ENCODE data around the gene ELAC2. TPM values are rescaled to one million over a fixed set of nuclear protein-coding genes. Genes with fewer than 3 reads are reported as not detected.

Gene ELAC2
- total RNA-seq, 1 donor from 2014 or later, result 37.1 TPM

DNA sequence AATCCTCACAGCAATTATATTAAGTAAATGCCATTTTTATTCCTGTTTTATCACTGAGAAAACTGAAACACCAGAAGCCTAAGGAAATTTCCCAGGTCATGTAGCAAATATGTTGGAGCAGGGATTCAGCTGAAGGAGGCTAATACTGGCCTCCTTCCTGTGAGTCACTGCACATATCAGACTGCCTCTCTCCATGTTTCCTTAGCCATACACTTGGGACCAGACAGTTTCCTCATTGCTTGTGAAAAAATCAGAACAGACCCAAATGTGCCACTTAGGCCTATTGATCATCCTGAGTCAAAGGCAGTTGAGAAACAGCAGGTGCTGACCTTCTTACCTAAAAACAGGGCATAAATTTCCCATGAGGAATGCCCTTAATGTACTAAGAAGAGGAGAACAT, 18.9 kb upstream of the ELAC2 start:
- Histone ChIP-seq H3K4me3 (ENCODE audit: low read length in 3 of 3) (no peak overlapping the region), H3K27me3 (ENCODE audit: control insufficient read depth in 3 of 3, insufficient read depth in 3 of 3, low read length in 3 of 3) (peaks cover 0 to 1% (median 0%) of the 10 kb centered on the region in 3 donors), H3K9me3 (ENCODE audit: control insufficient read depth in 3 of 3, low read length in 3 of 3) (peaks cover 0 to 3% (median 3%) of the 10 kb centered on the region in 3 donors), H3K27ac (ENCODE audit: low read depth, low read length) (no peak overlapping the region), H3K9ac (ENCODE audit: low read depth in 1 of 3, low read length in 3 of 3) (no peak overlapping the region), H3K4me1 (ENCODE audit: control insufficient read depth in 3 of 3, insufficient read depth in 3 of 3, low read length in 3 of 3) (no peaks in the 10 kb centered on the region), H3K36me3 (ENCODE audit: control insufficient read depth in 3 of 3, insufficient read depth in 3 of 3, low read length in 3 of 3) (no peaks in the 10 kb centered on the region)

DNA sequence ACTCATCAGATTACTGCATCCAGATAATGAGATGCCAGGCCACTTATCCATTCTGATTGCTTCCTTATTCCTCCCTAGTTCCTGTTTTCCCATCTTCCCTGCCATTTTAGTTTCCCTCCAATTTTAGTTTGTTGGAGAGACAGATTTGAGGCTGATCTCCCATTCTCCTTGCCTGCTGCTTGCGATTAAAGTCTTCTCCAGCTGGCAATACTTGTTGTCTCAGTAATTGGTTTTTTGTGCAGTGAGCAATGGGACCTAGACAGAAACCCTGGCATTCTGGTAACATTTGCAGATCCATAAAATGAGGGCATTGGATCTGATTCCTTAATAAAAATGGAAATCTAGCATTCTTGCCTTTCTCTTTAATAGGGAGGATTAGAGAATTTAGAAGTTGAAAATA, 17.6 kb upstream of the ELAC2 start:
- Histone ChIP-seq H3K27ac (ENCODE audit: low read depth, low read length) (no peak overlapping the region), H3K27me3 (ENCODE audit: control insufficient read depth in 3 of 3, insufficient read depth in 3 of 3, low read length in 3 of 3) (no peaks in the 10 kb centered on the region), H3K4me3 (ENCODE audit: low read length in 3 of 3) (no peak overlapping the region), H3K4me1 (ENCODE audit: control insufficient read depth in 3 of 3, insufficient read depth in 3 of 3, low read length in 3 of 3) (peaks cover 0 to 2% (median 2%) of the 10 kb centered on the region in 3 donors), H3K9ac (ENCODE audit: low read depth in 1 of 3, low read length in 3 of 3) (no peak overlapping the region), H3K9me3 (ENCODE audit: control insufficient read depth in 3 of 3, low read length in 3 of 3) (peaks cover 0 to 3% (median 3%) of the 10 kb centered on the region in 3 donors), H3K36me3 (ENCODE audit: control insufficient read depth in 3 of 3, insufficient read depth in 3 of 3, low read length in 3 of 3) (no peaks in the 10 kb centered on the region)

DNA sequence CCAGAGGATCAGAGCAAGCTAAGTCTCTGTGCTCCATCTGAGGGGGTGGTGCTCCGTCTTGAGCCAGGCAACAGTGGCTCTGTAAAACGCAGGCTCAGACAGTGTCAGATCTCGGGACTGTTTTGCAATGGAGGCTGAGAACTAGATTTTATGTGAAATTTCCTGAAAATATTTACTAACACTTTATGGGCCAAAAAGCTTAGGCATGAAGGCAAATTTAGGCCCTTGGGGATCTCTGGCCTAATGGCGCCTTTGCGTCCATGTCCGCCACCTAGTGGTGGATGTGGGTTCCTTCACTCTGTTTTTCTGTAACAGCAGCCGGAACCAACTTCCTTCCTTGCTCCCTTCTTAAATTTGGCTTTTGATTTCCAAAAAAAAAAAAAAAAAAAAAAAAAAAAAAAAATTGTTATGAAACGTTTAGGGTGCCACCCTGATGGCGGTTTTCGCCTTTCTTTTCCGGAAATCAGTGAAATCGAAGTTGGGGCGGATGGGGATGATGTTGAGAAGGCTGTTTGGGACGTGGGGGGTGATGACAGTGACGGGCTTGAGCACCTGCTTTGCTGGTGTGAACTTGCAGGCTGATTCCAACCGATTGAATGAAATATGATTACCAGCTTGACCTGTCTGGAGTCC, 14.0 kb upstream of the ELAC2 start:
- peaks cover 0 to 2% (median 2%) of the 10 kb centered on the region in 3 donors for H3K4me1 ChIP-seq (ENCODE audit: control insufficient read depth in 3 of 3, insufficient read depth in 3 of 3, low read length in 3 of 3)
- peak overlapping the region in 1 of 3 donors; percentile 23 for H3K9ac ChIP-seq (ENCODE audit: low read depth in 1 of 3, low read length in 3 of 3)
- no peak overlapping the region for H3K4me3 ChIP-seq (ENCODE audit: low read length in 3 of 3)
- no peak overlapping the region for H3K27ac ChIP-seq (ENCODE audit: low read depth, low read length)
- peaks cover 0 to 3% (median 1%) of the 10 kb centered on the region in 3 donors for H3K9me3 ChIP-seq (ENCODE audit: control insufficient read depth in 3 of 3, low read length in 3 of 3)
- H3K36me3 ChIP-seq (ENCODE audit: control insufficient read depth in 3 of 3, insufficient read depth in 3 of 3, low read length in 3 of 3), result no peaks in the 10 kb centered on the region
- H3K27me3 ChIP-seq (ENCODE audit: control insufficient read depth in 3 of 3, insufficient read depth in 3 of 3, low read length in 3 of 3), result peaks cover 0 to 4% (median 0%) of the 10 kb centered on the region in 3 donors

DNA sequence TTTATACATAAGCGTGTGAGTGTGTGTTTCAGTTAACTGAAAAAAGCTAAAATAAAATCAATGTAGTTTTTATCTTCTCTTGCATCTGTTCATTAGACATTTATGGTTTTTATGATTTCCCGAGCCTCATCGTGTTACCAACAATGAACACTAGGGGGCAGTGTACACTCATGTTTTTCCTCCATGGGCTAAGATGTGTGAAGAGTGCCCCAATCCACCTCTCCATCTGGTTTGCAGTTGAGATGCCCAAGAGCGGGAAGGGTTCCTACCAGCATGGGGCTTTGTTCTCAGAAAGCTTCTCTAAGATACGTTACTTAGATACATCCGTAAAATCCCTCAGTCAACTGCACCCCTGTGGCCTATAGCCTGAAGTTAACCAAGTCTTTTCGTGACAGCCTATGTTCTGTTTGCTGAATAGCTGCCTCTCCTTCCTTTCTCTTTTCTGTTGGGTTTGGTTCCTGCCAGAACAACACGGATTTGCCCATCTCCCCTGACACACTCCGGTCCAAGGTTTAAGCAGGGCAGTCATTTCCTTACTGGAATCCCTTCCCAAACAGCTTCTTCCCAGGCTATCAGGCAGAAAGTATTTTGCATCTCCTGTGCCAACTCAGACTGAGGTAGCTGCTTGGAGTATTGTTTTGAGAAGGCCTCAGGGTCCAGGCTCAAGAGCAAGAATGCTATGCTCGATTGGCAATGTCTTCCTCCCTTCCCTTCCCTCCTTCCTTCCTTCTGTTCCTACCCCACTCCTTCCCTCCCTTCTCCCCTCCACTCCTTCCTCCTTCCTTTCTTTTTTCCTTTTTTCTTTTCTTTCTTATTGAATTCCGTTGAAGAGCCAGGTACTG, 12.9 kb upstream of the ELAC2 start:
- Histone ChIP-seq H3K36me3 (ENCODE audit: control insufficient read depth in 3 of 3, insufficient read depth in 3 of 3, low read length in 3 of 3) (no peaks in the 10 kb centered on the region), H3K27me3 (ENCODE audit: control insufficient read depth in 3 of 3, insufficient read depth in 3 of 3, low read length in 3 of 3) (peaks cover 0 to 4% (median 0%) of the 10 kb centered on the region in 3 donors), H3K4me1 (ENCODE audit: control insufficient read depth in 3 of 3, insufficient read depth in 3 of 3, low read length in 3 of 3) (peaks cover 0 to 2% (median 2%) of the 10 kb centered on the region in 3 donors)

DNA sequence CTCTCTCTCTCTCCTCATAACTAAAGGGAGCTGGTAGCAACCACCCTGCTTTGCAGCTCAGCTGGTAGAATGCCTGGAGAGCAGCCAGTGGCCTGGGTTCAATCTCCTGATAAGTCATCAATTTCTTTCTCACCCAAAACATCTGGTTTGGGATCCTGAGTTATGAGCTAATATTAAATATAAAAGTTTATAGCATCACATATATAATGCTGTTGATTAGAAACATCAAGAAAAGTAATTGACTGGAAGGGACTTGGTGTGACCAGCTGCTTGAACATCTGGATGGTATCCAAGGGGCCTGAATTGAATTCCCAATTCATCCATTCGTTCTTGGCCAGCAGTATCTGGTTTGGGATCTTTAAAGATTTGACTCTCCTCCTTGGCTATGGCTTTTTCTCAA, 12.2 kb upstream of the ELAC2 start:
- Histone ChIP-seq H3K4me1 (ENCODE audit: control insufficient read depth in 3 of 3, insufficient read depth in 3 of 3, low read length in 3 of 3) (peaks cover 0 to 2% (median 2%) of the 10 kb centered on the region in 3 donors), H3K4me3 (ENCODE audit: low read length in 3 of 3) (no peak overlapping the region), H3K36me3 (ENCODE audit: control insufficient read depth in 3 of 3, insufficient read depth in 3 of 3, low read length in 3 of 3) (no peaks in the 10 kb centered on the region), H3K27me3 (ENCODE audit: control insufficient read depth in 3 of 3, insufficient read depth in 3 of 3, low read length in 3 of 3) (peaks cover 2 to 7% (median 4%) of the 10 kb centered on the region in 3 donors), H3K9me3 (ENCODE audit: control insufficient read depth in 3 of 3, low read length in 3 of 3) (no peaks in the 10 kb centered on the region), H3K27ac (ENCODE audit: low read depth, low read length) (no peak overlapping the region), H3K9ac (ENCODE audit: low read depth in 1 of 3, low read length in 3 of 3) (no peak overlapping the region)

More for the DNA sequence above, 12.9 kb upstream of the ELAC2 start:
- Histone ChIP-seq H3K9me3 (ENCODE audit: control insufficient read depth in 3 of 3, low read length in 3 of 3) (peaks cover 0 to 3% (median 0%) of the 10 kb centered on the region in 3 donors), H3K9ac (ENCODE audit: low read depth in 1 of 3, low read length in 3 of 3) (no peak overlapping the region), H3K27ac (ENCODE audit: low read depth, low read length) (no peak overlapping the region), H3K4me3 (ENCODE audit: low read length in 3 of 3) (no peak overlapping the region)

DNA sequence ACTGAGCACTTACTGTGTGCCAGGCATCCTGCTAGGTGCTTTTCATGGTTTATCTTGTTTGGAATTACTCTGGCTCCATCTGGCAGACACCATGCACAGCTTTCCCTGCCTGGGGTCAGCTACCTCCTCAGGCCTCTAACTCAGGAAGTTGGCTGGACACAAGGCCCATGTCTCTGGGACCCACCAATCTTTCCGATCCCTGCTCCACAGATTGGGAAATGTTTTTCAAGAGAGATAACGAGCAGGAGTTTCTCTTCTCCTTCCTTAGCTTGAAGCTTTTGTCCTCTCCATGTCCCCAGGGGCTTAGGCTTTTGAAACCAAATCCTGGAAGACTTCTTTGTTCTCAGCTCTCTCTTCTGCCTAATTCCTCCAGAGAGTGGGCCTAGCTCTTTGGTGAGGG, 11.5 kb upstream of the ELAC2 start:
- Histone ChIP-seq H3K27ac (ENCODE audit: low read depth, low read length) (no peak overlapping the region), H3K9me3 (ENCODE audit: control insufficient read depth in 3 of 3, low read length in 3 of 3) (no peaks in the 10 kb centered on the region), H3K36me3 (ENCODE audit: control insufficient read depth in 3 of 3, insufficient read depth in 3 of 3, low read length in 3 of 3) (no peaks in the 10 kb centered on the region), H3K27me3 (ENCODE audit: control insufficient read depth in 3 of 3, insufficient read depth in 3 of 3, low read length in 3 of 3) (peaks cover 2 to 10% (median 7%) of the 10 kb centered on the region in 3 donors), H3K9ac (ENCODE audit: low read depth in 1 of 3, low read length in 3 of 3) (no peak overlapping the region), H3K4me3 (ENCODE audit: low read length in 3 of 3) (no peak overlapping the region), H3K4me1 (ENCODE audit: control insufficient read depth in 3 of 3, insufficient read depth in 3 of 3, low read length in 3 of 3) (peaks cover 0 to 5% (median 2%) of the 10 kb centered on the region in 3 donors)

DNA sequence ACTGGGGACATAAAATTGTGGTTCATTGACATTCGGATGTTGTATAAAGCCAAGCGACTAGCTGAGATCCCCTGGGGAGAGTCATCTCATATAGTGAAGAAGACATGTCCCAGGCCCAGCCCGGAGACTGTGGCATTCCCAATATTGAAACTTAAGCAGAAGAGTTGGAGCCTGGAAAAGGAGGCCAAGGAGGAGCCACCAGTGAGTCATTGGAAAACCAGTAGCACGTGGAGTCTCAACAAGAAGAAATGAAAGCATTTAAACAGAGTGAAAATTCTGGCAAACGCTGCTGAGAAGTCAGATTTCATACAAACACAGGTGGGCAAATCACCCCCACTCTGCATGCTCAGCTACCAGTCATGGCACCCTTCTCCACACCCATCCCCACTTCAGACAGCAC, 9.4 kb upstream of the ELAC2 start:
- peaks cover 0 to 5% (median 2%) of the 10 kb centered on the region in 3 donors for H3K4me1 ChIP-seq (ENCODE audit: control insufficient read depth in 3 of 3, insufficient read depth in 3 of 3, low read length in 3 of 3)
- no peaks in the 10 kb centered on the region for H3K9me3 ChIP-seq (ENCODE audit: control insufficient read depth in 3 of 3, low read length in 3 of 3)
- peaks cover 2 to 10% (median 7%) of the 10 kb centered on the region in 3 donors for H3K27me3 ChIP-seq (ENCODE audit: control insufficient read depth in 3 of 3, insufficient read depth in 3 of 3, low read length in 3 of 3)
- H3K27ac ChIP-seq (ENCODE audit: low read depth, low read length), result no peak overlapping the region
- no peak overlapping the region for H3K4me3 ChIP-seq (ENCODE audit: low read length in 3 of 3)
- no peak overlapping the region for H3K9ac ChIP-seq (ENCODE audit: low read depth in 1 of 3, low read length in 3 of 3)
- no peaks in the 10 kb centered on the region for H3K36me3 ChIP-seq (ENCODE audit: control insufficient read depth in 3 of 3, insufficient read depth in 3 of 3, low read length in 3 of 3)

DNA sequence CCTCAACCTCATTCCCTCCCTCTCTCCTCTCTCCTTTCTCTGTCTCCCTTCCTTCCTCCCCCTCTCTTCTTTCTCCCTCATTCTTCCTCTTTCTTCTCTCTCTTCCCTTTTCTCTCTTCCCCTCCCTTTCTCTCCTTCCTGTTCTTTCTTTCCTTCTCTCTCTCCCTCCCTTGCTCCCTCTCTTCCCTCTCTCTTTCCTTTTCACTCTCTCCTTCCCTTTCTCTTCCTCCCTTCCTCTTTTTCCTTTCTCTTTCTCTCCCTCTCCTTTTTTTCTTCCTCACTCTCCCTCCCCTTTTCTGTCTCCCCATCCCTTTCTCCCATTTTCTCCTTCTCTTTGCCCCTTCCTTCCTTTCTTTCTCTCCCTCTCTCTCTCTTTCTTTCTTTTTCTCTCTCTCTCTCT, 7.9 kb upstream of the ELAC2 start:
- Histone ChIP-seq H3K36me3 (ENCODE audit: control insufficient read depth in 3 of 3, insufficient read depth in 3 of 3, low read length in 3 of 3) (no peaks in the 10 kb centered on the region), H3K27ac (ENCODE audit: low read depth, low read length) (no peak overlapping the region), H3K4me1 (ENCODE audit: control insufficient read depth in 3 of 3, insufficient read depth in 3 of 3, low read length in 3 of 3) (peaks cover 0 to 3% (median 1%) of the 10 kb centered on the region in 3 donors), H3K9ac (ENCODE audit: low read depth in 1 of 3, low read length in 3 of 3) (no peak overlapping the region), H3K27me3 (ENCODE audit: control insufficient read depth in 3 of 3, insufficient read depth in 3 of 3, low read length in 3 of 3) (peaks cover 2 to 10% (median 7%) of the 10 kb centered on the region in 3 donors), H3K4me3 (ENCODE audit: low read length in 3 of 3) (no peak overlapping the region), H3K9me3 (ENCODE audit: control insufficient read depth in 3 of 3, low read length in 3 of 3) (no peaks in the 10 kb centered on the region)

DNA sequence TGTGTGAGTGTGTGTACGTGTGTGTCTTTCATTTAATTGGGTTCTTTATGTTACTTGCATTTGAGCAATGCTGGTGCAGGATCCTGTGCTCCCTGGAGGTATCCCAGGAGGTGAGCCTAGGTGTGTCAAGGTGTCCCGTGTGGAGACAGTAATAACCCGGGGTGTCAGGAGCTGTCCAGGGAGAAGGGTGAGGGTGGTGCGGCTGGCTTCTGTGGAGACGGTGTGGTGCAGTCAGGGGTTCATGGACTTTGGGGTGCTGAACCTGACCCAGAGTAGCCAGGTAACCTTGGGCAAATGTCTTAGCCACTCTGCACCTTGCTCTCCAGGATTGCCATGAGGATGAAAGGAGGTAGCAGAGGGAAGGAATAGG, 7.4 kb upstream of the ELAC2 start:
- Histone ChIP-seq H3K4me3 (ENCODE audit: low read length in 3 of 3) (no peak overlapping the region), H3K9ac (ENCODE audit: low read depth in 1 of 3, low read length in 3 of 3) (no peak overlapping the region), H3K27me3 (ENCODE audit: control insufficient read depth in 3 of 3, insufficient read depth in 3 of 3, low read length in 3 of 3) (peaks cover 2 to 10% (median 7%) of the 10 kb centered on the region in 3 donors), H3K9me3 (ENCODE audit: control insufficient read depth in 3 of 3, low read length in 3 of 3) (no peaks in the 10 kb centered on the region), H3K27ac (ENCODE audit: low read depth, low read length) (no peak overlapping the region), H3K4me1 (ENCODE audit: control insufficient read depth in 3 of 3, insufficient read depth in 3 of 3, low read length in 3 of 3) (peaks cover 0 to 3% (median 0%) of the 10 kb centered on the region in 3 donors), H3K36me3 (ENCODE audit: control insufficient read depth in 3 of 3, insufficient read depth in 3 of 3, low read length in 3 of 3) (no peaks in the 10 kb centered on the region)
